LNCaP clone FGC (cell line): Measurements from ENCODE around the gene ENHO.
A peak's percentile ranks its signal among the peaks of the same experiment; 100 is the strongest.

Experiments used
- DNase-seq: peaks from one replicate; pipeline ENCODE4 v3.0.0-alpha.2; 2011; ENCODE audit warnings: low read depth
- H3K4me3 ChIP-seq: 2 replicates; pipeline ENCODE4 v1.5.1; 2011; ENCODE audit warnings: mild to moderate bottlenecking, low read depth, low read length, control low read depth
- CTCF ChIP-seq: IDR thresholded peaks from 2 replicates; pipeline ENCODE4 v1.5.1; 2012; ENCODE audit warnings: mild to moderate bottlenecking; ENCODE audit not compliant: control insufficient read depth, insufficient read depth; ENCODE audit errors: extremely low read depth

Gene ENHO

GRCh38 chr9:34522971-34523797 lies at the start of gene ENHO:
Gene ENHO, minus strand, starts transcription at chr9:34522990. Its CDS starts 1,295 bp downstream, at chr9:34521695.
- no peak for TF ChIP-seq CTCF
- no peak for DNase-seq
- peak within 1 kb of the TSS; percentile 46 for H3K4me3 ChIP-seq

GRCh38 chr9:34572092-34572491 lies 49.3 kb upstream of the ENHO start:
- TF ChIP-seq CTCF = no peak

GRCh38 chr9:34571481-34571810 lies 48.7 kb upstream of the ENHO start:
- no peak overlapping the region for H3K4me3 ChIP-seq
- no peak for DNase-seq
- no peak for TF ChIP-seq CTCF

More at GRCh38 chr9:34572092-34572491, 49.3 kb upstream of the ENHO start:
- H3K4me3 ChIP-seq = no peak overlapping the region
- no peak for DNase-seq

GRCh38 chr9:34570809-34571480 lies 48.2 kb upstream of the ENHO start:
- no peak overlapping the region for H3K4me3 ChIP-seq
- no peak for DNase-seq
- no peak for TF ChIP-seq CTCF

GRCh38 chr9:34570376-34570775 lies 47.6 kb upstream of the ENHO start:
- H3K4me3 ChIP-seq = no peak overlapping the region
- DNase-seq = no peak
- no peak for TF ChIP-seq CTCF

- DNase-seq = no peak
- H3K4me3 ChIP-seq = no peak overlapping the region
- TF ChIP-seq CTCF = no peak
Measured at GRCh38 chr9:34568774-34569173, 46.0 kb upstream of the ENHO start.
